ENCODE data around the gene RANBP3.

DNA sequence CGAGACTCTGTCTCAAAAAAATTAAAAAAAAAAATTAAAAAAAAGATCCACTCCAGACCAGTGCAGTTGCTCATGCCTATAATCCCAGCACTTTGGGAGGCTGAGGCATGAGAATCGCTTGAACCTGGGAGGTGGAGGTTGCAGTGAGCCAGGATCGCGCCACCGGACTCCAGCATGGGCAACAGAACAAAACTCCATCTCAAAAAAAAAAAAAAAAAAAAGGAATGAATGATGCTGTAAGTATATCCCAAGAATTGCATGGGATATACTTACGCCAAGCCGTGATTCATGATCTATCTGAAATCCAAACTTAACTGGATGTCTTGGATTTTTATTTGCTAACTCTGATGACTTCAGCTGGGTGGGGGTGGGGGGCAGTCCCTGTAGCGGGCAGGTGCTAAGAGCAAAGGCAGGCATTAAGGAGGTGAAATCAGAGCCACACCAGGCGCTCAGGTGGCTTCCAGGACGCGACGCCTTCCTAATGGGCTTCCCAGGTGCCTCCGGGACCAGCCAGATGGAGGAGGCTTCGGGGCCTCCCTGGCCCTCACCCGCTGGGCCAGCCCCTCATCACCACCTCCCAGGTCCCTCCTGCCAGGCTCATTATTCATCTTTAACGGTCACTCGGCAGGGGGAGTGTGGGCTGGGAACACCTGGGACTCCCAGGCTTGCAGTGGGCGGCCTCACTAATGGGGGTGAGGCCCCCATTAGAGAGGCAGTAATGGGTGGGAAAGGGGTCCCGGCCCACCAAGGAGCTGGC is 96.2 kb downstream of the RANBP3 start:
- TF ChIP-seq TCF4 (CRISPR knock-in tag; IDR thresholded peaks at IDR 0.05; ENCODE audit: borderline replicate concordance), result no peak
- no peak for TF ChIP-seq RARB (CRISPR knock-in tag; IDR thresholded peaks at IDR 0.05)
- TF ChIP-seq ZNF8 (CRISPR knock-in tag; IDR thresholded peaks at IDR 0.05), result no peak
- TF ChIP-seq ZC3H10 (CRISPR knock-in tag; IDR thresholded peaks at IDR 0.05), result no peak
- no peak for TF ChIP-seq CSDC2 (CRISPR knock-in tag; IDR thresholded peaks at IDR 0.05)
- TF ChIP-seq TOX (CRISPR knock-in tag; IDR thresholded peaks at IDR 0.05; ENCODE audit: borderline replicate concordance), result no peak
- TF ChIP-seq, protein P1, sequence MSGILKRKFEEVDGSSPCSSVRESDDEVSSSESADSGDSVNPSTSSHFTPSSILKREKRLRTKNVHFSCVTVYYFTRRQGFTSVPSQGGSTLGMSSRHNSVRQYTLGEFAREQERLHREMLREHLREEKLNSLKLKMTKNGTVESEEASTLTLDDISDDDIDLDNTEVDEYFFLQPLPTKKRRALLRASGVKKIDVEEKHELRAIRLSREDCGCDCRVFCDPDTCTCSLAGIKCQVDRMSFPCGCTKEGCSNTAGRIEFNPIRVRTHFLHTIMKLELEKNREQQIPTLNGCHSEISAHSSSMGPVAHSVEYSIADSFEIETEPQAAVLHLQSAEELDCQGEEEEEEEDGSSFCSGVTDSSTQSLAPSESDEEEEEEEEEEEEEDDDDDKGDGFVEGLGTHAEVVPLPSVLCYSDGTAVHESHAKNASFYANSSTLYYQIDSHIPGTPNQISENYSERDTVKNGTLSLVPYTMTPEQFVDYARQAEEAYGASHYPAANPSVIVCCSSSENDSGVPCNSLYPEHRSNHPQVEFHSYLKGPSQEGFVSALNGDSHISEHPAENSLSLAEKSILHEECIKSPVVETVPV (CRISPR knock-in tag; IDR thresholded peaks at IDR 0.05), result no peak
- TF ChIP-seq, protein P2, sequence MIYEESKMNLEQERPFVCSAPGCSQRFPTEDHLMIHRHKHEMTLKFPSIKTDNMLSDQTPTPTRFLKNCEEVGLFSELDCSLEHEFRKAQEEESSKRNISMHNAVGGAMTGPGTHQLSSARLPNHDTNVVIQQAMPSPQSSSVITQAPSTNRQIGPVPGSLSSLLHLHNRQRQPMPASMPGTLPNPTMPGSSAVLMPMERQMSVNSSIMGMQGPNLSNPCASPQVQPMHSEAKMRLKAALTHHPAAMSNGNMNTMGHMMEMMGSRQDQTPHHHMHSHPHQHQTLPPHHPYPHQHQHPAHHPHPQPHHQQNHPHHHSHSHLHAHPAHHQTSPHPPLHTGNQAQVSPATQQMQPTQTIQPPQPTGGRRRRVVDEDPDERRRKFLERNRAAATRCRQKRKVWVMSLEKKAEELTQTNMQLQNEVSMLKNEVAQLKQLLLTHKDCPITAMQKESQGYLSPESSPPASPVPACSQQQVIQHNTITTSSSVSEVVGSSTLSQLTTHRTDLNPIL (CRISPR knock-in tag; IDR thresholded peaks at IDR 0.05; ENCODE audit: low read depth), result no peak
- TF ChIP-seq, protein P3, sequence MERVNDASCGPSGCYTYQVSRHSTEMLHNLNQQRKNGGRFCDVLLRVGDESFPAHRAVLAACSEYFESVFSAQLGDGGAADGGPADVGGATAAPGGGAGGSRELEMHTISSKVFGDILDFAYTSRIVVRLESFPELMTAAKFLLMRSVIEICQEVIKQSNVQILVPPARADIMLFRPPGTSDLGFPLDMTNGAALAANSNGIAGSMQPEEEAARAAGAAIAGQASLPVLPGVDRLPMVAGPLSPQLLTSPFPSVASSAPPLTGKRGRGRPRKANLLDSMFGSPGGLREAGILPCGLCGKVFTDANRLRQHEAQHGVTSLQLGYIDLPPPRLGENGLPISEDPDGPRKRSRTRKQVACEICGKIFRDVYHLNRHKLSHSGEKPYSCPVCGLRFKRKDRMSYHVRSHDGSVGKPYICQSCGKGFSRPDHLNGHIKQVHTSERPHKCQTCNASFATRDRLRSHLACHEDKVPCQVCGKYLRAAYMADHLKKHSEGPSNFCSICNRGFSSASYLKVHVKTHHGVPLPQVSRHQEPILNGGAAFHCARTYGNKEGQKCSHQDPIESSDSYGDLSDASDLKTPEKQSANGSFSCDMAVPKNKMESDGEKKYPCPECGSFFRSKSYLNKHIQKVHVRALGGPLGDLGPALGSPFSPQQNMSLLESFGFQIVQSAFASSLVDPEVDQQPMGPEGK (CRISPR knock-in tag; IDR thresholded peaks at IDR 0.05; ENCODE audit: borderline replicate concordance), result no peak

All from SK-N-SH treated with all-trans-retinoic acid at 6 μM for 48 hours (cell line).